Superior temporal gyrus (tissue), 1 donor: Measurements from ENCODE around the gene DAB1.

Experiments used
- DNase-seq: peaks from one replicate; pipeline ENCODE4 v3.0.0-alpha.2; 2016; ENCODE audit errors: extremely low spot score

Gene DAB1

GRCh38 chr1:56952501-56952900 is 471.4 kb downstream of the DAB1 start:
- no peak for DNase-seq

- no peak for DNase-seq
These were observed 475.3 kb downstream of the DAB1 start for GRCh38 chr1:56948403-56949023.
